RWPE1 (cell line): ENCODE measurements around the gene CXCR6.

Experiments
- CTCF ChIA-PET: fragments of 350-600 bp; sonication (Branson Sonifier 250); formaldehyde crosslinking; extraction: SDS; loops from one replicate; lab custom pipeline; 2021; lab: Yijun Ruan, JAX
- POLR2A ChIA-PET: fragments of 400-600 bp; formaldehyde crosslinking; extraction: SDS; loops from one replicate; lab custom pipeline; 2020; ENCODE audit warnings: antibody characterized with exemption; ENCODE audit not compliant: low non-redundant PET; lab: Yijun Ruan, JAX
- DNase-seq: peaks from one replicate; pipeline ENCODE4 v3.0.0; 2012; ENCODE audit warnings: low spot score
- H3K27ac ChIP-seq: fragments of 450-650 bp; 2 replicates; pipeline ENCODE4 v1.5.1; 2017
- TF ChIP-seq, protein P1 (sequence below): fragments of 450-650 bp; conservative IDR thresholded peaks from 2 replicates; pipeline ENCODE4 v1.5.1; 2017; ENCODE audit warnings: low read depth, mild to moderate bottlenecking

The CXCR6 gene

DNA sequence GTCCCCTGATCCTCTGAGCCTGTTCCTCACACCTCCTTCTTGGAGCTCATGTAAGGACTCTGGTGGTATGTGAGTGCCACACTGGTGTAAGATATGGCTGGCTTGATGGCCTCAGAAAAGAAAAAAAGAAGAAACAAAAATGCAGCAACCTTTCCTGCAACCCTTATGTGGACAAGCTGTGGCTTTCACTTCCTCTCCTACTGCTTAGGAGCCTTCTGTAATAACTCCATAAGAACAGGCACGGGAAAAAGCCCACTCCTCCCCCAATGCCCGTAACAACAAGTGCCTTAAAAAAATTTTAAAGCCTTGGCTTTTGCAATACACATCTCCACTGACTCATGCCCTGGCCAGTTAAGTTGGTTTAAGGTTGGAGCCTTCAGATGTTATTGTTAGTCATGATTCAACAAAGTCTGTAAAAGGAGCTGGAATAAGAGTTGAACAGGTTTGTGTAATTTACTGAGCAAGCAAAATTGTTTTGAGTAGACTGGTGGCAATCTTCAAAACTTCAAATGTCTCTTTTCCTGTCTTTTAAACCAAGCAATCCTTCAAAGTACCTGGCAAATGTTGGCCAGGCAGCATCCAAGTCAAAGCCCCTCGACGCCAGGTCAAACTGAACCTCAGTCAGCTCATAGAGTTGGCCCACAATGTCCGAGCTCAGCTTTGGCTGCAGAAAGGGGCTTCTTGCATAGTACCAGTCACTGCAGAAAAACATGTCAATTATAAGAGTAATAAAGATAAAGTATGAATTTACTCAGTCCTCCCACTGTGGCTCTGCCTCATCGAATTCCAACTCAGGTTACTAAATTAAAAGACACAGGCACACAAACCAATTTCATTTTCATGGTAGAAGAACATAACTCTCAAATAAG is 29.5 kb downstream of the CXCR6 start:
- DNase-seq, result peak; percentile 73
- peak overlapping the region; percentile 63 for H3K27ac ChIP-seq
- TF ChIP-seq, protein P1, sequence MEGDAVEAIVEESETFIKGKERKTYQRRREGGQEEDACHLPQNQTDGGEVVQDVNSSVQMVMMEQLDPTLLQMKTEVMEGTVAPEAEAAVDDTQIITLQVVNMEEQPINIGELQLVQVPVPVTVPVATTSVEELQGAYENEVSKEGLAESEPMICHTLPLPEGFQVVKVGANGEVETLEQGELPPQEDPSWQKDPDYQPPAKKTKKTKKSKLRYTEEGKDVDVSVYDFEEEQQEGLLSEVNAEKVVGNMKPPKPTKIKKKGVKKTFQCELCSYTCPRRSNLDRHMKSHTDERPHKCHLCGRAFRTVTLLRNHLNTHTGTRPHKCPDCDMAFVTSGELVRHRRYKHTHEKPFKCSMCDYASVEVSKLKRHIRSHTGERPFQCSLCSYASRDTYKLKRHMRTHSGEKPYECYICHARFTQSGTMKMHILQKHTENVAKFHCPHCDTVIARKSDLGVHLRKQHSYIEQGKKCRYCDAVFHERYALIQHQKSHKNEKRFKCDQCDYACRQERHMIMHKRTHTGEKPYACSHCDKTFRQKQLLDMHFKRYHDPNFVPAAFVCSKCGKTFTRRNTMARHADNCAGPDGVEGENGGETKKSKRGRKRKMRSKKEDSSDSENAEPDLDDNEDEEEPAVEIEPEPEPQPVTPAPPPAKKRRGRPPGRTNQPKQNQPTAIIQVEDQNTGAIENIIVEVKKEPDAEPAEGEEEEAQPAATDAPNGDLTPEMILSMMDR, result no peak
- ChIA-PET CTCF (no interaction called here), POLR2A (no interaction called here)

DNA sequence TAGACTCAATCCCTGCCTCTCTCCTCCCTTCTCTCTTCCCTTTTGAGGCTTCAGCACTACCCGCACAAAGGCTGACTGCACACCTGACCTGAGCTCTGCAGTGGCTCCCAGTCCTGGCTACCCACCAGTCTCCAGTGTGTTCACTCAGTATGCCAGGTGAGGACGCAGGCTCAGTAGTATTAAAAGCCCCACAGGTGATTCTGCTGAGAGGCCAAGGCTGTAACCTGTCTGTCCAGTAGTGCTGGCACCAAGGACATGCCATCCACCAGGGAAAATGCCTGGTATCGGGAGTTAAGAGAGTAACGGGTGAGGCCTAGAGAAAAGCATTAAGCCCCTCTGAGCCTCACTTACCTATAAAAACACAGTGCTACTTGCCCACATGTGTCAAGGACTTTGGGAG is 31.4 kb downstream of the CXCR6 start:
- TF ChIP-seq, protein P1, result no peak
- ChIA-PET CTCF (no interaction called here), POLR2A (no interaction called here)
- no peak overlapping the region for H3K27ac ChIP-seq
- DNase-seq, result no peak

DNA sequence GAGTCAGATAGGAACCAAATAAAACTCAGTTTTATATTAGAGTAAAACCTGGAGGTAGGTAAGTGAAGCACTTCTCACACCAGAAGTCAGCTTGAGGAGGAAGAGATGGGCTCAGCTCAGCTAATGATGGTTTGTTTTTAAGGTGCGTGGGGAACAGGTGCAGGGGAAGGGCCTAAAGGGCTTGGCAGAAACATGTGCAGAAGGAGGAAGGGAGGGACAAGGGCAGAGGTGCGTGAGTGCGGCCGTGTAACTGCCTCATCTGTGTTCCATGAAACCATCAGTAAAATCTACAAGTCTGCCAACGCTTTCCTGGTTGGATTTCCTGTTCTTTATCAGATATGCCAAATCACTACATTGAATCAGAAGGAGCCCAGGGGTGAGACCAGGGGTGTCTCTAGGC is 32.4 kb downstream of the CXCR6 start:
- no peak overlapping the region for H3K27ac ChIP-seq
- TF ChIP-seq, protein P1, result no peak
- POLR2A ChIA-PET, result no interaction called here
- CTCF ChIA-PET, result interaction anchor here (1.0 kb wide), 1 partner anchor 103 kb away, joined by 4 read pairs; no protein-coding TSS in a partner anchor
- no peak for DNase-seq

DNA sequence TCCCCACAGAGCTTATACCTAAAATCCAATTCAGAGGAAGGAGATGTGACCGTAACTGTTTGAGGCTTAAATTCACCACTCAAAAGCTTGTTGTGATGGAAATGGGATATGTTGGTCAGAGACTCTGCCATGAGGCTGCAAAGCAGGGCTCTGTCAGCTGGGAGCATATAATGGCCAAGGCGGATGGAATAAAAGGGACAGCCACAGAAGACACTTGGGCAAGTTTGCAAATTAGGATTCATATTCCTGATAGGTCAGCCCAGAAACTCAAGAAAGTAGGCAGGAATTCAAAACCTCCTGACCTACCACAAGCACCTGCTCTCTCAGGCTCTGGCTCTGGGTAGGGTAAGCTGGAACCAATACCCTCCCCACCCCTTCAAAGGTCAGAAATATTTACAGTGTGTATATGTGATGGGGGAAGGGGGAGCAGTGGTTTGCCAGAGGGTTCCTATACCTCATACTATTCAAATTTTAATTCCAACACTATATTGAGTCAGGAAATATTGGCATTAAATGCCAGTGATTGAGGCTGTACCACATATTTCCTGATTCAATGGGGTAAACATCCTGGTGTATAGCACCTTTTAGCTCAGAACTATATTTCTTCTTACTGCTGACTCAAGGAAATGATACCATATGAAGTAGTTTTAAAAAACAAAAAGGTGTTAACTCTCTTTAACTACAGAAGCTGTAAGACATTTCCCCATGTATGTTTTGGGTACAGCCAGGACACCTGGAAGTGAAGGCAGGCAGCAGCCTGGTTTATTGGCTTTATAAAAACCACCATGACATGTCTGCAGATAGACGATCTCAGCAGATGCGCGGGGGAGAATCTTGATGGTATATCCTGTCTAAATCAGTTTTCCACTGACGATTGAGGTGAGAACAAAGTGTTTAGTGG is 33.2 kb downstream of the CXCR6 start:
- CTCF ChIA-PET, result interaction anchor here (1.0 kb wide), 1 partner anchor 103 kb away, joined by 4 read pairs; no protein-coding TSS in a partner anchor
- no peak overlapping the region for H3K27ac ChIP-seq
- POLR2A ChIA-PET, result no interaction called here
- no peak for DNase-seq
- TF ChIP-seq, protein P1, result no peak

DNA sequence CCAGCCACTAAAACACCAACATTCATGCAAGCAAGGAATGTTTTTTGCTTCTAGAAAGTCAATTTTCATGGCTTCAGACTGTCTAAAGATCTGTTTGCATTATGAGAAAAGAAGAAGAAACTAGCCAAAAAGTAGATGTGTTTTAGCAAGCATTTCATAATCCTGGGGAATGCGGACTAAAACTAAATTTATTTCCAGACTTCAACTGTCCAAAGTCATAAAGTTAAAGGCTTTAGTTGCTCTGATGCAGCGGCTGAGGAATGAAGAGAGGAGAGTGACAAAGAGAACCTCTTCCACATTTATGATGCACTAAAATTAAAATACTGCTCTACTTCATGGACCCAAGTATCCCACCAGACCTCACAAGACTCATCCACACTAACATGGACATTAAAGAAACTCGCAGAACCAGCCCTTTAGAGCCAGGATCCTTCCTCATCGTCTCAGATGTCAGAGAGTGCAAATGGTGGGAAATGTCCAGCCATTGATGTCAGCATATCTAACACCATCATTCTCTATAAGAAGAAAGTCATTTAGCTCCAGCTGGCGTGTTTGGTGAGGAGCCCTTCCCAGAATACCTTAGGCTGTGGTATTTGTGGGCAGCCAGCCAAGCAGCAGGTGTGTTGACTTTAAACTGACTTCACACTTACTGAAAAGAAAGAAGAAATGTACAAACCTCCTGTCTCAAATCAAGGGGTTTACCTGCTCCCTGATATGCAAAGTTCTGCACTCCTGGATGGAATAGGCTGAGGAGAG is 34.9 kb downstream of the CXCR6 start:
- POLR2A ChIA-PET, result no interaction called here

More for the DNA sequence above, 34.9 kb downstream of the CXCR6 start:
- no peak for DNase-seq
- TF ChIP-seq, protein P1, result no peak
- H3K27ac ChIP-seq, result no peak overlapping the region
- CTCF ChIA-PET, result no interaction called here
